Posterior vena cava (tissue), 2 donors: ENCODE results near the gene EXD3. TPM values are rescaled to one million over a fixed set of nuclear protein-coding genes. Genes with fewer than 3 reads are reported as not detected.
"Not testable (repeated sequence)": the region's sequence is repeated elsewhere in the genome, so short reads cannot be mapped to it uniquely, and the experiment has no call there.

Source experiments
- DNase-seq: peaks from one replicate; pipeline ENCODE4 v3.0.0-alpha.2; 2020; ENCODE audit warnings: low spot score
- intact Hi-C, 2 donors: fragments of 100-400 bp; cut with DNase I; formaldehyde crosslinking; loops; one replicate each; pipeline versions ENCODE4 v1.14.1 to v1.14.2; 2022 to 2023
- total RNA-seq, 2 donors: library from RNA; stranded (reverse); fragmentation: NEBNext Ultra II Directional; extraction: Animal tissue kit (Norgen Biotek cat#: 25700); gene quantifications; one replicate each; pipeline ENCODE4 v1.2.1, GENCODE V29; 2021
- donor health status: DM: yes; HTN: yes; CAD: no.
- donor health status: DM: yes; HTN: yes; CAD: no.

Gene EXD3
- total RNA-seq, 2 donors from 2014 or later, result 13.9 to 14.6 TPM

GRCh38 chr9:137451264-137452005 lies 28.5 kb upstream of the EXD3 start:
- intact Hi-C loops, result not testable (repeated sequence)
- DNase-seq, result peak; percentile 42

GRCh38 chr9:137450539-137451222 lies 27.7 kb upstream of the EXD3 start:
- intact Hi-C loops, DNase-seq: not testable (repeated sequence)

GRCh38 chr9:137449931-137450538 lies 27.1 kb upstream of the EXD3 start:
- peak; percentile 64 for DNase-seq
- intact Hi-C loops, result loop anchor here in 1 of 2 donors (5.0 kb wide), 1 partner anchor 398 kb away; the partner anchor contains the start of gene ENTPD2

- intact Hi-C loops, result loop anchor here in 1 of 2 donors (5.0 kb wide), 1 partner anchor 397 kb away; the partner anchor contains the start of gene ENTPD2
- DNase-seq, result peak; percentile 71
Observed at GRCh38 chr9:137449081-137449844, 26.3 kb upstream of the EXD3 start.

GRCh38 chr9:137448602-137448962 lies 25.6 kb upstream of the EXD3 start:
- peak; percentile 74 for DNase-seq
- intact Hi-C loops, result loop anchor here in 1 of 2 donors (5.0 kb wide), 1 partner anchor 396 kb away; the partner anchor contains the start of gene ENTPD2

- peak; percentile 82 for DNase-seq
- intact Hi-C loops, result loop anchor here in 1 of 2 donors (5.0 kb wide), 1 partner anchor 396 kb away; the partner anchor contains the start of gene ENTPD2
Observed at GRCh38 chr9:137447722-137448601, 25.0 kb upstream of the EXD3 start.

GRCh38 chr9:137446851-137447471 lies 24.0 kb upstream of the EXD3 start:
- peak; percentile 77 for DNase-seq
- intact Hi-C loops, result loop anchor here in 1 of 2 donors (1.0 to 5.0 kb wide), 2 partner anchors 39 to 395 kb away; partner anchors contain the start of gene ENTPD2

GRCh38 chr9:137445930-137446431 lies 23.0 kb upstream of the EXD3 start:
- intact Hi-C loops, result loop anchor here in 1 of 2 donors (1.0 to 5.0 kb wide), 2 partner anchors 40 to 394 kb away; partner anchors contain the start of gene ENTPD2
- peak; percentile 75 for DNase-seq

- peak; percentile 93 for DNase-seq
- intact Hi-C loops, result loop anchor here in 1 of 2 donors (5.0 kb wide), 1 partner anchor 393 kb away; the partner anchor contains the start of gene ENTPD2
Observed at GRCh38 chr9:137445275-137445807, 22.4 kb upstream of the EXD3 start.

GRCh38 chr9:137444106-137444790 lies 21.3 kb upstream of the EXD3 start:
- DNase-seq, result peak; percentile 29
- intact Hi-C loops, result no loop called here

GRCh38 chr9:137441935-137442321 lies 19.0 kb upstream of the EXD3 start:
- intact Hi-C loops, result no loop called here
- DNase-seq, result no peak

- intact Hi-C loops, result no loop called here
- DNase-seq, result peak; percentile 80
Observed at GRCh38 chr9:137441289-137441934, 18.4 kb upstream of the EXD3 start, which contains the start of gene ENTPD8. Gene ENTPD8, minus strand, starts transcription at chr9:137441357. Its CDS starts 3,072 bp downstream, at chr9:137438285.

GRCh38 chr9:137439158-137439714 lies 16.3 kb upstream of the EXD3 start:
- DNase-seq, result peak; percentile 73
- intact Hi-C loops, result no loop called here

GRCh38 chr9:137438591-137439157 lies 15.7 kb upstream of the EXD3 start:
- intact Hi-C loops, result no loop called here
- peak; percentile 45 for DNase-seq
